A549 treated with GW870086 at 1 μM for 4 hours (cell line): ENCODE measurements around the gene SMCO3. TPM values are rescaled to one million over a fixed set of nuclear protein-coding genes. Genes with fewer than 3 reads are reported as not detected.

ENCODE experiments used
- total RNA-seq: library from RNA; stranded (reverse); fragments of 200-300 nt; extraction: Qiagen RNA extraction; gene quantifications from 5 replicates; pipeline ENCODE4 v1.2.3, GENCODE V29; 2022; ENCODE audit warnings: low read depth

SMCO3 gene
- 0.06 TPM in 1 of 5 replicates, not detected in the others for total RNA-seq

GRCh38 chr12:14814014-14814413 is at the start of gene SMCO3:
Gene SMCO3, minus strand, starts transcription at chr12:14814182. Its CDS starts 7,502 bp downstream, at chr12:14806680.

GRCh38 chr12:14843425-14843887 is 29.5 kb upstream of the SMCO3 start, which contains the start of gene ART4:
Gene ART4, minus strand, starts transcription at chr12:14843526. Its CDS starts 413 bp downstream, at chr12:14843113.

GRCh38 chr12:14803011-14803829 is 10.8 kb downstream of the SMCO3 start, which contains the start of the genes C12orf60 and WBP11:
Gene C12orf60, plus strand, starts transcription at chr12:14803670. Its CDS starts 19,266 bp downstream, at chr12:14822936.
Gene WBP11, minus strand, starts transcription at chr12:14803478. Its CDS starts 2,095 bp downstream, at chr12:14801383.

Other genes starting within 250 kb of the SMCO3 start
- 3.8 to 6.3 TPM (median 5.6 TPM) in 5 replicates for gene PLBD1, start 246.3 kb downstream of the SMCO3 start, total RNA-seq
- 0.03 TPM in 1 of 5 replicates, not detected in the others for gene GUCY2C, start 117.6 kb downstream of the SMCO3 start, total RNA-seq
- 45.2 to 49.2 TPM (median 48.1 TPM) in 5 replicates for gene WBP11, start 10.7 kb downstream of the SMCO3 start, total RNA-seq
- 1.5 to 2.4 TPM (median 1.8 TPM) in 5 replicates for gene C12orf60, start 10.5 kb downstream of the SMCO3 start, total RNA-seq
- not detected in 5 replicates for gene ART4, start 29.3 kb upstream of the SMCO3 start, total RNA-seq
- not detected in 5 replicates for gene MGP, start 71.7 kb upstream of the SMCO3 start, total RNA-seq
- not detected in 5 replicates for gene ERP27, start 124.4 kb upstream of the SMCO3 start, total RNA-seq
- 1.1 to 1.5 TPM (median 1.3 TPM) in 5 replicates for gene ARHGDIB, start 147.4 kb upstream of the SMCO3 start, total RNA-seq
- gene PDE6H, start 158.9 kb upstream of the SMCO3 start, total RNA-seq: not detected in 5 replicates